HepG2 (cell line): ENCODE results near the gene UBE3B. TPM values are rescaled to one million over a fixed set of nuclear protein-coding genes. Genes with fewer than 3 reads are reported as not detected.

ENCODE experiments used
- MYC ChIP-seq: sonication (generic); formaldehyde crosslinking; IDR thresholded peaks from 2 replicates; pipeline ENCODE4 v1.9.0; 2021; ENCODE audit warnings: missing genetic modification reagents, borderline replicate concordance
- ZNF121 ChIP-seq: sonication (generic); formaldehyde crosslinking; IDR thresholded peaks from 2 replicates; pipeline ENCODE4 v1.5.0; 2020; ENCODE audit warnings: mild to moderate bottlenecking, missing genetic modification reagents
- ZNF232 ChIP-seq: sonication (generic); formaldehyde crosslinking; IDR thresholded peaks from 2 replicates; pipeline ENCODE4 v1.4.0; 2020; ENCODE audit warnings: missing genetic modification reagents, borderline replicate concordance
- polyA plus RNA-seq, 8 experiments: library from polyadenylated mRNA; depleted of rRNA in 3 of 8; stranded (reverse) in 7 of 8; unstranded in 1 of 8; fragments of >200 nt; fragmentation: Illumina TruSeq in 4 of 8; extraction: Trizol in 4 of 8; gene quantifications; 2 replicates each; pipeline versions ENCODE4 v1.2.1 to v1.2.3, GENCODE V29; 2011 to 2016; ENCODE audit warnings: low read depth in 4 of 8, missing spikeins in 1 of 8, mixed read lengths in 1 of 8; ENCODE audit not compliant: insufficient read depth in 1 of 8
- total RNA-seq, 5 experiments: library from RNA; depleted of rRNA; stranded (reverse); fragments of >200 nt; fragmentation: Illumina TruSeq; extraction: Trizol; gene quantifications; 2 replicates each; pipeline ENCODE4 v1.2.3, GENCODE V29; 2016; ENCODE audit warnings: low read depth in 1 of 5
- TF ChIP-seq, protein P1 (sequence below): sonication (generic); formaldehyde crosslinking; IDR thresholded peaks from 2 replicates; pipeline ENCODE4 v1.5.0; 2020; ENCODE audit warnings: mild to moderate bottlenecking, missing genetic modification reagents, borderline replicate concordance
- TF ChIP-seq, protein P2 (sequence below): sonication (generic); formaldehyde crosslinking; IDR thresholded peaks from 2 replicates; pipeline ENCODE4 v1.4.0; 2020; ENCODE audit warnings: missing genetic modification reagents

The UBE3B gene
- total and polyA plus RNA-seq, 2 of the 13 experiments (the other 11 are each of a cell fraction or from before 2014, with no cell fraction given), result 22.7 to 25.3 TPM

DNA sequence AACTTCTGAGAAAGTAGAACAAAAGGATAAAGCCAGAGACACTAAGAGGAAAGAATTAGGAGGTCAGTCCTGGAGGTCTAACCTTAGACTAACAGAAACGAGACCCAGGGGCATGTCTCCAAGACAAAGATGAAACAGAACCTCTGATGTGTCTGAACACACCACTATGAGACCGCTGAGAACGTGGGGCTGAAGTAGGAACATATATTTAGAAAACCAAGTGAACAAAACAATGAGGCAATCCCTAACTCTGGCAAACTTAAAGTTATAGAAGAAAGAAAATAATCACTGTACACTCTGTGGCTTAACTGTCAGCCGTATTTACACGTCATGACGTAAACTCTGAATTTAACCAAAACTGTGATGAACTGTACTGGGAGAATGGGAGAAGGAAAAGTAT lies 18.2 kb upstream of the UBE3B start (continued):
- TF ChIP-seq, protein P1, sequence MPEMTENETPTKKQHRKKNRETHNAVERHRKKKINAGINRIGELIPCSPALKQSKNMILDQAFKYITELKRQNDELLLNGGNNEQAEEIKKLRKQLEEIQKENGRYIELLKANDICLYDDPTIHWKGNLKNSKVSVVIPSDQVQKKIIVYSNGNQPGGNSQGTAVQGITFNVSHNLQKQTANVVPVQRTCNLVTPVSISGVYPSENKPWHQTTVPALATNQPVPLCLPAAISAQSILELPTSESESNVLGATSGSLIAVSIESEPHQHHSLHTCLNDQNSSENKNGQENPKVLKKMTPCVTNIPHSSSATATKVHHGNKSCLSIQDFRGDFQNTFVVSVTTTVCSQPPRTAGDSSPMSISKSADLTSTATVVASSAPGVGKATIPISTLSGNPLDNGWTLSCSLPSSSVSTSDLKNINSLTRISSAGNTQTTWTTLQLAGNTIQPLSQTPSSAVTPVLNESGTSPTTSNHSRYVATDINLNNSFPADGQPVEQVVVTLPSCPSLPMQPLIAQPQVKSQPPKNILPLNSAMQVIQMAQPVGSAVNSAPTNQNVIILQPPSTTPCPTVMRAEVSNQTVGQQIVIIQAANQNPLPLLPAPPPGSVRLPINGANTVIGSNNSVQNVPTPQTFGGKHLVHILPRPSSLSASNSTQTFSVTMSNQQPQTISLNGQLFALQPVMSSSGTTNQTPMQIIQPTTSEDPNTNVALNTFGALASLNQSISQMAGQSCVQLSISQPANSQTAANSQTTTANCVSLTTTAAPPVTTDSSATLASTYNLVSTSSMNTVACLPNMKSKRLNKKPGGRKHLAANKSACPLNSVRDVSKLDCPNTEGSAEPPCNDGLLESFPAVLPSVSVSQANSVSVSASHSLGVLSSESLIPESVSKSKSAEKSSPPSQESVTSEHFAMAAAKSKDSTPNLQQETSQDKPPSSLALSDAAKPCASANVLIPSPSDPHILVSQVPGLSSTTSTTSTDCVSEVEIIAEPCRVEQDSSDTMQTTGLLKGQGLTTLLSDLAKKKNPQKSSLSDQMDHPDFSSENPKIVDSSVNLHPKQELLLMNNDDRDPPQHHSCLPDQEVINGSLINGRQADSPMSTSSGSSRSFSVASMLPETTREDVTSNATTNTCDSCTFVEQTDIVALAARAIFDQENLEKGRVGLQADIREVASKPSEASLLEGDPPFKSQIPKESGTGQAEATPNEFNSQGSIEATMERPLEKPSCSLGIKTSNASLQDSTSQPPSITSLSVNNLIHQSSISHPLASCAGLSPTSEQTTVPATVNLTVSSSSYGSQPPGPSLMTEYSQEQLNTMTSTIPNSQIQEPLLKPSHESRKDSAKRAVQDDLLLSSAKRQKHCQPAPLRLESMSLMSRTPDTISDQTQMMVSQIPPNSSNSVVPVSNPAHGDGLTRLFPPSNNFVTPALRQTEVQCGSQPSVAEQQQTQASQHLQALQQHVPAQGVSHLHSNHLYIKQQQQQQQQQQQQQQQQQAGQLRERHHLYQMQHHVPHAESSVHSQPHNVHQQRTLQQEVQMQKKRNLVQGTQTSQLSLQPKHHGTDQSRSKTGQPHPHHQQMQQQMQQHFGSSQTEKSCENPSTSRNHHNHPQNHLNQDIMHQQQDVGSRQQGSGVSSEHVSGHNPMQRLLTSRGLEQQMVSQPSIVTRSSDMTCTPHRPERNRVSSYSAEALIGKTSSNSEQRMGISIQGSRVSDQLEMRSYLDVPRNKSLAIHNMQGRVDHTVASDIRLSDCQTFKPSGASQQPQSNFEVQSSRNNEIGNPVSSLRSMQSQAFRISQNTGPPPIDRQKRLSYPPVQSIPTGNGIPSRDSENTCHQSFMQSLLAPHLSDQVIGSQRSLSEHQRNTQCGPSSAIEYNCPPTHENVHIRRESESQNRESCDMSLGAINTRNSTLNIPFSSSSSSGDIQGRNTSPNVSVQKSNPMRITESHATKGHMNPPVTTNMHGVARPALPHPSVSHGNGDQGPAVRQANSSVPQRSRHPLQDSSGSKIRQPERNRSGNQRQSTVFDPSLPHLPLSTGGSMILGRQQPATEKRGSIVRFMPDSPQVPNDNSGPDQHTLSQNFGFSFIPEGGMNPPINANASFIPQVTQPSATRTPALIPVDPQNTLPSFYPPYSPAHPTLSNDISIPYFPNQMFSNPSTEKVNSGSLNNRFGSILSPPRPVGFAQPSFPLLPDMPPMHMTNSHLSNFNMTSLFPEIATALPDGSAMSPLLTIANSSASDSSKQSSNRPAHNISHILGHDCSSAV (CRISPR knock-in tag), result no peak
- TF ChIP-seq ZNF232 (CRISPR knock-in tag) (no peak), ZNF121 (CRISPR knock-in tag) (no peak), MYC (no peak)
- TF ChIP-seq, protein P2, sequence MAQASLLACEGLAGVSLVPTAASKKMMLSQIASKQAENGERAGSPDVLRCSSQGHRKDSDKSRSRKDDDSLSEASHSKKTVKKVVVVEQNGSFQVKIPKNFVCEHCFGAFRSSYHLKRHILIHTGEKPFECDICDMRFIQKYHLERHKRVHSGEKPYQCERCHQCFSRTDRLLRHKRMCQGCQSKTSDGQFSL (CRISPR knock-in tag), result no peak
